SU-DHL-6 (cell line): ENCODE results near the gene ABCD3.

Experiments
- H2AFZ ChIP-seq: fragments of 200-600 bp; sonication (generic); 2 replicates; pipeline ENCODE4 v1.6.1; 2014; ENCODE audit warnings: low read depth, mild to moderate bottlenecking, moderate library complexity, mixed read lengths, antibody characterized with exemption, low read length; ENCODE audit not compliant: severe bottlenecking
- H3F3A ChIP-seq: fragments of 200-600 bp; shearing (Covaris generic); 2 replicates; pipeline ENCODE4 v1.6.0; 2016; ENCODE audit warnings: antibody characterized with exemption, mild to moderate bottlenecking; ENCODE audit not compliant: insufficient read depth
- H3K27ac ChIP-seq: fragments of 200-600 bp; sonication (generic); 2 replicates; pipeline ENCODE4 v1.5.1; 2016; ENCODE audit warnings: low read depth, mild to moderate bottlenecking, low read length, moderate library complexity, mixed read lengths
- H3K27me3 ChIP-seq: fragments of 200-600 bp; sonication (generic), shearing (Covaris generic); 2 replicates; pipeline ENCODE4 v1.6.0; 2014; ENCODE audit warnings: mild to moderate bottlenecking, low read length
- H3K36me3 ChIP-seq: fragments of 200-600 bp; sonication (generic); 2 replicates; pipeline ENCODE4 v1.6.1; 2014; ENCODE audit warnings: mild to moderate bottlenecking, low read length, mixed read lengths
- H3K4me2 ChIP-seq: fragments of 300-600, 200-600 bp; shearing (Covaris generic), sonication (generic); 2 replicates; pipeline ENCODE4 v1.6.0; 2014; ENCODE audit warnings: low read length, low read depth, mild to moderate bottlenecking; ENCODE audit not compliant: poor library complexity, severe bottlenecking
- H3K4me3 ChIP-seq: fragments of 200-600 bp; sonication (generic); 2 replicates; pipeline ENCODE4 v1.5.1; 2014; ENCODE audit warnings: antibody characterized with exemption, low read length, mild to moderate bottlenecking, mixed read lengths; ENCODE audit not compliant: insufficient read depth, poor library complexity, severe bottlenecking
- H3K79me2 ChIP-seq: fragments of 200-600 bp; sonication (generic); 2 replicates; pipeline ENCODE4 v1.6.1; 2014; ENCODE audit warnings: mild to moderate bottlenecking, low read length, moderate library complexity; ENCODE audit not compliant: insufficient read depth
- H3K9ac ChIP-seq: fragments of 200-600 bp; sonication (generic); 2 replicates; pipeline ENCODE4 v1.7.0; 2014; ENCODE audit warnings: mild to moderate bottlenecking, low read length
- H3K9me2 ChIP-seq: fragments of 200-600 bp; sonication (generic); replicated peaks from 2 replicates; pipeline ENCODE4 v1.6.1; 2014; ENCODE audit warnings: low read length; ENCODE audit not compliant: insufficient read depth
- H3K9me3 ChIP-seq: fragments of 200-600 bp; sonication (generic); 2 replicates; pipeline ENCODE4 v1.6.1; 2014; ENCODE audit warnings: low read length, mixed read lengths; ENCODE audit not compliant: insufficient read depth
- H4K20me1 ChIP-seq: fragments of 200-600 bp; sonication (generic); 2 replicates; pipeline ENCODE4 v1.6.1; 2014; ENCODE audit warnings: low read depth, mild to moderate bottlenecking, antibody characterized with exemption, low read length, moderate library complexity, mixed read lengths
- CTCF ChIP-seq: fragments of 200-600 bp; sonication (generic); IDR thresholded peaks from one replicate; pipeline ENCODE4 v1.5.1; 2017; ENCODE audit warnings: antibody characterized with exemption, mild to moderate bottlenecking, low read length, moderate library complexity; ENCODE audit not compliant: insufficient read depth, poor library complexity, severe bottlenecking
- EZH2phosphoT487 ChIP-seq: fragments of 200-600 bp; sonication (generic), shearing (Covaris generic); conservative IDR thresholded peaks from 2 replicates; pipeline ENCODE4 v1.6.1; 2018; ENCODE audit warnings: mild to moderate bottlenecking, antibody characterized with exemption, low read length, moderate library complexity, mixed read lengths

Gene ABCD3

GRCh38 chr1:94531664-94532063, 113.5 kb downstream of the ABCD3 start:
- H3K27me3 ChIP-seq, result no peaks in the 10 kb centered on the region
- no peaks in the 10 kb centered on the region for H3K79me2 ChIP-seq
- no peak overlapping the region for H3K4me2 ChIP-seq
- no peak overlapping the region for H3K27ac ChIP-seq
- no peak overlapping the region for H3K4me3 ChIP-seq
- TF ChIP-seq EZH2phosphoT487 (no peak), CTCF (no peak)
- no peaks in the 10 kb centered on the region for H3K9me2 ChIP-seq
- no peaks in the 10 kb centered on the region for H3K36me3 ChIP-seq
- H3F3A ChIP-seq, result no peaks in the 10 kb centered on the region
- no peaks in the 10 kb centered on the region for H3K9me3 ChIP-seq
- no peak overlapping the region for H3K9ac ChIP-seq
- H4K20me1 ChIP-seq, result no peaks in the 10 kb centered on the region
- no peak overlapping the region for H2AFZ ChIP-seq

- no peaks in the 10 kb centered on the region for H3K9me2 ChIP-seq
- no peaks in the 10 kb centered on the region for H3F3A ChIP-seq
- H3K36me3 ChIP-seq, result no peaks in the 10 kb centered on the region
- H3K79me2 ChIP-seq, result no peaks in the 10 kb centered on the region
- H4K20me1 ChIP-seq, result no peaks in the 10 kb centered on the region
- no peak overlapping the region for H3K27ac ChIP-seq
- H3K27me3 ChIP-seq, result no peaks in the 10 kb centered on the region
- no peak overlapping the region for H2AFZ ChIP-seq
- no peak overlapping the region for H3K4me2 ChIP-seq
- H3K9ac ChIP-seq, result no peak overlapping the region
- TF ChIP-seq CTCF (no peak), EZH2phosphoT487 (no peak)
- H3K4me3 ChIP-seq, result no peak overlapping the region
- H3K9me3 ChIP-seq, result no peaks in the 10 kb centered on the region
Observed at GRCh38 chr1:94532077-94532476, 113.9 kb downstream of the ABCD3 start.

DNA sequence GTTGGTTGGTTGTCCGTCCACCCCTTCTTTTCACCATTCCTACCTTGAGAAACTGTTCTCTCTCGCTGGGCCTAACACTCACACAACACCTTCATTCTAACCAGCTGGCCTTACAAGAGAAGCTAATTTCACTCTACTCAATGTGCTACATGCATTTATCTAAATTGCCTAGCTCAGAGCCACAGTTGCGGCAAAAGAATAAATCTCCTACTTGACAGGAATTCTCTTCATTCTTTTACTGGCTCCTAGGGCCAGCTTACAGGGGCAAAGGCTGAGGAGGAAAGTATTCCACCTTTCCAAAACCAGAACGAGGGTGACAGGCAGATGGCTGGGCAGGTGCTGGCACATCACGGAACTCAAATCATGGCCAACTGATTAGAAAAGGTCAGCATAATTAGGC, 116.9 kb downstream of the ABCD3 start:
- Histone ChIP-seq H3F3A (no peaks in the 10 kb centered on the region), H2AFZ (no peak overlapping the region), H3K4me3 (no peak overlapping the region), H3K27ac (no peak overlapping the region), H3K27me3 (no peaks in the 10 kb centered on the region), H3K79me2 (no peaks in the 10 kb centered on the region), H3K9me2 (no peaks in the 10 kb centered on the region), H3K9me3 (no peaks in the 10 kb centered on the region), H3K9ac (no peak overlapping the region), H4K20me1 (no peaks in the 10 kb centered on the region), H3K36me3 (no peaks in the 10 kb centered on the region), H3K4me2 (no peak overlapping the region)
- TF ChIP-seq CTCF (no peak), EZH2phosphoT487 (no peak)

- Histone ChIP-seq H3F3A (no peaks in the 10 kb centered on the region), H3K36me3 (no peaks in the 10 kb centered on the region), H3K27me3 (no peaks in the 10 kb centered on the region), H3K79me2 (no peaks in the 10 kb centered on the region), H3K9me2 (no peaks in the 10 kb centered on the region), H3K4me2 (no peak overlapping the region), H4K20me1 (no peaks in the 10 kb centered on the region), H3K9me3 (no peaks in the 10 kb centered on the region), H3K9ac (no peak overlapping the region), H3K27ac (no peak overlapping the region), H2AFZ (no peak overlapping the region), H3K4me3 (no peak overlapping the region)
- TF ChIP-seq CTCF, result no peak
- TF ChIP-seq EZH2phosphoT487, result no peak
Observed at GRCh38 chr1:94535879-94536278, 117.7 kb downstream of the ABCD3 start.
